HG02610 (cell line): ENCODE data around the gene SLC12A7.
"Not testable (repeated sequence)": the region's sequence is repeated elsewhere in the genome, so short reads cannot be mapped to it uniquely, and the experiment has no call there.

Experiments
- ATAC-seq: cut with Tn5 transposase; IDR thresholded peaks from one replicate; pipeline ENCODE4 v1.9.1; 2021; ENCODE audit warnings: mild to moderate bottlenecking, moderate library complexity; ENCODE audit not compliant: unreplicated experiment

SLC12A7 gene

GRCh38 chr5:1083026-1083425, 28.8 kb downstream of the SLC12A7 start:
- not testable (repeated sequence) for ATAC-seq

DNA sequence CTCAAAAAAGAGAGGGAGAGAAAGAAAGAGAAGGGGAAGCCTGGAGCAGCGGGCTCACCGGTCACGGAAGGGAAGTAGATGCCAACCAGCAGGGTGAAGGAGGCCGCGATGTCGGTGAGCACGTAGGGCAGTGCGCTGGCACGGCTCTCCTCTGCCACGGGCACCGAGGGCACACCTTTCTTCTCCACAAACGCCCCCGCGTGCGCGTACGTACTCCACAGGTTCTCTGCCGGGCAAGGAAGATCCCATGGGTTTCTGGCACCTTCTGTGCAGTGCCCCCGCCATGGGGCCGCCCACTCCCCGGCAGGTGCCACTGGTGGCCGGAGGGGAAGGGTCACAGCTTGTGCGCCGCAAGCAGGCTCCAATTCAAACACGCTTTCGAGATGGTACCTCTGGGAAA, 30.3 kb downstream of the SLC12A7 start:
- ATAC-seq: no peak

GRCh38 chr5:1080432-1080831, 31.4 kb downstream of the SLC12A7 start:
- ATAC-seq: no peak

DNA sequence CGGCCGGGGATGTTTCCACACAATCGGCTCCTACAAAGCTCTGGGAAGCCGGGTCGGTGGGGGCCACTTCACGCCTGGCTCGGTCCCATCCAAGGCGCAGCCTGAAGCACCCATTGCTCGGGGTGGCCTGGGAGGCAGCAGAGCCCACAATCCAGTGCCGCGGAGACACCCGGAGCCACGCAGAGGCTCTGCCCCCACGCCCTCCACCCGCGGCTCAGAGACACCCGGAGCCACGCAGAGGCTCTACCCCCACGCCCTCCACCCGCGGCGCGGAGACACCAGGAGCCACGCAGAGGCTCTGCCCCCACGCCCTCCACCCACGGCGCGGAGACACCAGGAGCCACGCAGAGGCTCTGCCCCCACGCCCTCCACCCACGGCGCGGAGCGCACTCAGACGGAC, 31.9 kb downstream of the SLC12A7 start:
- ATAC-seq: no peak

DNA sequence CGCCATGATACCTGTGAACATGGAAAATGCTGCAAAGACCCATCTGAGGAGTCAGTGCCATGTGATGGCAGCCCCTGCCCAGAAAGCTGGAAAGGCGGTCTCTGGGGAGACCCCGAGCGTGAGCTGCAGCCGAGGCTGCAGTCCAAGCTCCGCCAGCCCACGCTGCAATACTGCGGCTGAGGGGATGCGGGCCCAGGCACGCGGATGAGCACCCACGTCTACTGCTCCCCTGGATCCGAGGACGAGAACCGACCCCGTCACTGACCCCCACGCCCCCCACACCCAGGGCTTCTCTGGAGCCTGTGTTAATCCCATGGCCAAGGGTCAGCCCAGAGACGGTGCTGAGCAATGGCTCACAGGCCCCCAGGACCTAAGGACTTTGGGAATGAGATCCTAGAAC, 32.4 kb downstream of the SLC12A7 start:
- ATAC-seq: no peak

- ATAC-seq: no peak
Observed at GRCh38 chr5:1078851-1079250, 33.0 kb downstream of the SLC12A7 start.

GRCh38 chr5:1078206-1078605, 33.7 kb downstream of the SLC12A7 start:
- no peak for ATAC-seq

GRCh38 chr5:1077491-1078020, 34.3 kb downstream of the SLC12A7 start:
- ATAC-seq: no peak

DNA sequence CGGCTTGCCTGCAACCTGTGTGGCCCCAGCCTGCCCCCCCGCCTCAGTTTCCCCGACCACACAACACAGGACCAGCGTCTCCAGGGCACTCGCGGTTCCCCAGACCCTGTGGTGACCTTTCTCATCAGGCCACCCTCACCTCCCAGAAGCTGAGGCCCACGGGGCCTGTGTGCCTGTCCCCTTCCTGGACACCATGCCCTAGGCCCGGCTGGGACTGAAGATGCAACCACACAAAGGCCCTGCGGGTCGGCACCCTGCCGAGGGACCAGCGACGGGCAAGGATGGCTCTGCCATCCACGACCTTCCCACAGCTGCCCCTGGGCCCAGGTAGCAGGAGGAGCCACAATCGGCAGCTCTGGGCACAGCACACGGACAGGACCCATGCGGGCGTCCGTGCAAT, 34.8 kb downstream of the SLC12A7 start:
- ATAC-seq: no peak

- no peak for ATAC-seq
Observed at GRCh38 chr5:1076406-1076805, 35.5 kb downstream of the SLC12A7 start.

DNA sequence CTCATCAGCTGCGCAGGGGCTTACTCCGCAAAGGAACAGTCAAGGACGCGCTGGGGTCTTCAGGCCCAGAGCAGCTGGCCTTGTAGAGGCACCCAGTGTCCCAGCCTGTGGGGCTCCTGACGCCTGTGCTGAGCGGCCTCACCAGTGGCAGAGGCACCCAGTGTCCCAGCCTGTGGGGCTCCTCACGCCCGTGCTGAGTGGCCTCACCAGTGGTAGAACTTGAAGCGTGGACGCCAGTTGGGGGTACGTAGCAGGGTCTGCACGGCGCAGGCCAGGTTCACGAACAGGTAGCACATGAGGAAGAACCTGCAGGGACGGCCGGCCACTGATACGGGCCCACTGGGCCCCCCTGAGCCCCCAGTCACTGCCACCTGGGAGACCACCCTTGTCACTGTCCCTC, 35.9 kb downstream of the SLC12A7 start:
- ATAC-seq: no peak

DNA sequence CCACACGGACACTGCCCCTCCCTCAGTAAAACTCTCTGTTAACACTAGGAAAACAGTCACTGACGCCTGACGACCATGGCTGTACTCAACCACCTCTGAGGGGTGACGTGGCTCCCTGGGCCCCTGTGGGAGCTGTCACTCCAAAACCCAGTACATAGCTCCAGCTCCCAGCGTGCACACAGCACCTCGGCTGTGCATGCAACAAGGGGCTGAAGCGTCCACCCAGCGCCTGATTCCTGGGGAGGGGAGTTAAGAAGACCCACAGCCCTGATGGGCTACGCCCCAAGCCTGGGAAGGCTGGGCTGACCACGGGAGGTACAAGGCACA, 36.3 kb downstream of the SLC12A7 start:
- no peak for ATAC-seq

DNA sequence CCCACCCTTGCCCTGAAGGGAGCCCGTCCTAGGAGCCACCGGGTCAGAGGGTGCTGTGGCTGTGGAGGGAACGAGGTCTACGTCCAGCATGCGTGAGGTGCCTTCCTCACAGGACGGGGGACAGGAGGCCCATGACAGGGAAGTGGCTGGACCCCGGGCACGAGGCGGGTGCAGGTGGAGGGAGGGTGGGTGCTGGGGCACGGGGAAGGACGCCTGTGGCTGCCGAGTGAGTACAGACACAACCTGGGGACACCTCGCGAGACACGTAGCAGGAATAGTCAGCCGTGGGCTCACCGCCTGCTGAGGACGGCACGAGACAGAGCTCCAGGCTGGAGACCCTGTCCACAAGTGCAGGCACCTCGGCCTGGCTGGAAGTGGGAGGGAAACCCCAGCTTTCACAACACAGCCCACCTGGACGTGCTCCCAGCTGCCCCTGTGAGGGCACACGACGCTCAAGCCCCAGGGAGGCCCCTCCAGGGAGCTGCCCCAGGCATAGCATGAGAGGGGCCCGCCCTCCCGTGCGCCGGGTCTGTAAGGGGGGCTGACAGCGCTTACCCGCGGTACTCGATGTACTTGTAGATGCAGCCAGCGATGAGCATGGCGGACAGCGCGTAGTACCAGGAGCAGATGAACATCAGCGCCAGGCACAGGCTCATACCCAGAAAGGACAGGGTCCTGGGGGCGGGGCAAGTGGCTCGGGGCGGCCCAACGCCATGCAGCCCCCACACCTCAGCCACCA, 36.9 kb downstream of the SLC12A7 start:
- ATAC-seq: no peak

DNA sequence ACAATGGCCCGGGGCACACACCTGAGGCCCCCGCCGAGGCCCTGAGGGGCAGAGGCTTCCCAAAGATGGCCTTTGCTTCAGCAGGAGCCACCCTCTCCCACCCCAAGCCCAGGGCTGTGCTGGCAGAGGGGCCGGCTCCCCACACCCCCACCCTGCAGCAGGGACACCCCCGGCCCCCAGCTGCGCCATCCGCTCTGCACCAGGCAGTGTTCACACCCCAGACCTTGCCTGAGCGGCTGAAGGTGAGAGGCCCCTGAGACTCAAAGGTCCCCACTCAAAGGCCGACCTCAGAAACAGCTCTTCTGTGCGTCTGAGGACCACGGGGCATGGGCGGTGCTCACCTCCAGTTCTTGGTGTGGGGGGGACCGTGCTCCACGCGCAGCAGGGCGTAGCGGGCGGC, 37.6 kb downstream of the SLC12A7 start:
- no peak for ATAC-seq

GRCh38 chr5:1073239-1074102, 38.4 kb downstream of the SLC12A7 start:
- no peak for ATAC-seq

DNA sequence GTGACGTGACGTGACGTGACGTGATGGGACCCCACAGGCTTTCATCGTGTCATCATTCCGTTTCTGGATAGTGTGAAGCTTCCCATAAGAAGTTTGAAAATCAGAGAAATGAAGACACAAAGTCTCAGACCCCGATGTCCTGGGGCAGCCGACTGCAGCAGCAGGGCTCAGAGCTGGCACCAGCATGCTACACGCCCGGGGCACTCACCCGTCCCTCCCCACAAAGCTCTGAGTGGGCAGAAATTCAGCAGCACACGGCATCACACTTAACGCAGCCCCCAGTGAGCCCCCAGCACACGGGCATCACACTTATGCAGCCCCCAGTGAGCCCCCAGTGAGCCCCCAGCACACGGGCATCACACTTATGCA, 42.2 kb downstream of the SLC12A7 start:
- ATAC-seq: no peak

DNA sequence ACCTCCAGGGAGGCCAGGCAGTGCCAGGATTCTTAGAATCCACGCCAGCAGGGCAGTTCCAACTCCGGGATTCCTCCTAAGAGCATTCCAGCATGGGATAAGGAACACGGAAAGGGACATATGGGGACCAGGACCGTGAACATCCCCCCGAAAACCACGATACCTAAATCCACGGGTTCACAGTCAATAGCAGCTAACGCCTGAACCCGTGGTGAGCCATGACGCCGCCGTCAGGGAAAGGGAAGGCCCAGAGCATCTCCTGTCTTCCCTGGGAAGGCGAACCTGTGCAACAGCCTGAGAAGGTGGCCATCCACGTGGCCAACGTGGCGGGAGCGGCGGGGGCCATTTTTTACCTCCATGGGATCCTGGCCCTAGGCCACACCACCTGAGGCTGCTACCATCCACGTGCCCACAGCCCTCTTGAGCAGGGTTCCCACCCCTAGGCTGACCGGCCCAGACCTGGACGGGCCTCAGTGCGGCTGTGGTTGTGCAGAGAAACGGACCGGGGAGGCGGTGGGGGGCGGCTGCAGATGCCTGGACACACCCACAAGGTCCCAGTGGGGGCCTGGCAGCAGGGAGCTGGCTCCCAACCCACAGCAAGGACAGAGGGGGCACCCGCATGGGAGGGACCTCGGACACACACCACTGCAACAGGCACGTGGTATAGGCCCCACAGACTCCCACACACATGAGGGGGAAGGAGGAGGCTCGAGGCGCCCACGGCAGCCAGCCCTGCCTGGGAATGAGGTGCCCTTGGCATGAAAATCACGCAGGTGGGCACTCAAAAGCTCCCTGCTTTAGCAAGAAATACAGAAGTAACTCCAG, 42.8 kb downstream of the SLC12A7 start:
- no peak for ATAC-seq

DNA sequence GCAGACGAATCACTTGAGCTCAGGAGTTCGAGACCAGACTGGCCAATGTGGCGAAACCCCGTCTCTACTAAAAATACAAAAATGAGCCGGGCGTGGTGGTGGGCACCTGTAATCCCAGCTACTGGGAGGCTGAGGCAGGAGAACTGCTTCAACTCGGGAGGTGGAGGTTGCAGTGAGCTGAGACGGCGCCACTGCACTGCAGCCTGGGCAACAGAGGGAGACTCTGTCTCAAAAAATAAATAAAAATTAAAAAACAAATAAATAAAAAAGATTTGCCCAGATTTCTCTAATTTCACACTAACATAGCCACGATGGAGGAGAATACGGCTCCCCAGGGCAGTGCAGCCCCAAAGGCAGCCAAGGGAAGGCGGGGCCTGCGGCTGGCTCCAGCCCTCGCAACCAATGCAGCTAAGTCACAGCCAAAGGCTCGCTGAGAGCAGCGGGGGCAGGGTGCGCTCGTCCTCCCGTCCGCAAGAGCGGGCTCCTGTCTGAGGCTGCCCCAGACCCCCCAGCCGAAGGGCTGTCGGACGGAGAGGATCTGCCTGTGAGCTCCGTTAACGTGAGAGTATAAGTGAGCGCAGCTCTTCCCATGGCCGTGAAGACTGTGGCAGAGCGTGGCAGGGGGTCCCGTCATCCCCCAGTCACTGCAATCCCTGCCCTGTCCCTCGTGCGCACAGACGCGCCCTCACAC, 43.5 kb downstream of the SLC12A7 start:
- ATAC-seq: no peak

DNA sequence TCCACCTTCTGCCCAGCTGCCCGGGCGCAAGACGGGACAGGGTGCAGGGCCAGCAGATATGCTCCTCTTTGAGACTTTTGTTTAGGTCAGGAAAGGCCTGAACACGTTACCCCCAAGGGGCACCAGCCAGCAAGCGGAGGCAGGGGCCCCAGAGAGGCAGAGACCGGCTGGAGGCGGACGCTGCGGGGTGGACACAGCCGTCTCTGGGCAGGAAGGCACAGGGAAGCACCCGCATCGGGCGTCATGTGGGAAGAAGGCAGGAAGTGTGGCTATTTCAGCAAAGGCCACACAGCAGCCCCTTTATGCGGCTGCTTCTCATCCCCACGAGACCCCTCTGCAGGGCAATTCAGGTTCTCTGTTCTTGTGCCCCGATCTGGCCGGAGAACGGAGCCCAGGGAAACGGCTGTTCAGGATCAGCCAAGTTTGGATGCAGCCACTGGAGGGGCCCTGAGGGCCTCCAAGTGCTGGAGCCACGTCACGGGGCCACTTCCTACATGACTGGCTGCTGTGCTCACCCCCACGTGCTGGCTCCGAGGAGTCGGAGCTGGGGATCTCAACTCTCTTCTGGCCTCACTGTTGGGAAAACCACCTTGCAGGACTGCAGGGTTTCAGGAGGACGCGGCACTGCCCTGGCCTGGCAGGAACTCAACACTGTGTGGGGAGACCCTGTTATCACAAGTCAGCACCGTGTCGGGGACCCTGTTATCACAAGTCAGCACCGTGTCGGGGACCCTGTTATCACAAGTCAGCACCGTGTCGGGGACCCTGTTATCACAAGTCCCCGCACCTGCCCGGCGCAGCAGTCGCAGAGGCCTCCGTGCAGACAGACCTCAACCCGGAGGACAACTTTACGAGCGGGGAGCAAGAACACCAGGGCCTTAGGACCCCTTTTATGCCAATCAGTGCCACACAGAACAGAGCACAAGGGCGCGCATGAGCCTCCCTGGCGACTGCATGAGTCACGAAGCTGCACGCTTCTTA, 44.4 kb downstream of the SLC12A7 start:
- no peak for ATAC-seq

DNA sequence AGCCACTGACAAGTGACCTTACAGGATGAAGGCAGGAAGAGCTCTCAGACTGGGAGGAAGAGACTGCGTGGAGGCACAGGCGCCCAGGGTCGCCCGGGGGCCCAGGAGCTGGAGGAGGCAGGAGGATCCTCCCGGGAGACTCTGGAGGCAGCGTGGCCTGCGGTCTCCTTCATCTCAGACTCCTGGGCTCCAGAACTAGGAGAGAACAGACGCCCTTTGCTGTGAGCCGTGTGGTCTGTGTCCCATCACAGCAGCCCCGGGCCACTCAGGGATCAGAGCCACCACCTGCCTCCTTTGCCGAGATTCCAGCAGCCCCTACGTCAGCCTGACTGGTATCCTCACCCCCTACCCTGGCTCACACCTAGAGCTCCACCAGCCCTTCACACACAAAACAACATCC, 45.2 kb downstream of the SLC12A7 start:
- no peak for ATAC-seq
